Naive B cell (primary cell): ENCODE data around the gene DMRT1. TPM values are rescaled to one million over a fixed set of nuclear protein-coding genes. Genes with fewer than 3 reads are reported as not detected.

Experiments used
- ATAC-seq, 2 donors: fragments of 150-1000 bp; cut with Tn5 transposase; 2 replicates each; pipeline ENCODE4 v1.10.0; 2021; ENCODE audit warnings: low read depth in 2 of 2, mild to moderate bottlenecking in 2 of 2, moderate library complexity in 2 of 2
- DNase-seq: peaks from one replicate; pipeline ENCODE4 v3.0.0; 2022
- H3K27ac Mint-ChIP-seq, 6 donors: one replicate each; pipeline ENCODE4 v1.8.0; 2020 to 2022; ENCODE audit warnings: mild to moderate bottlenecking in 6 of 6, mixed read lengths in 6 of 6, moderate library complexity in 5 of 6, inconsistent platforms in 2 of 6
- H3K27me3 Mint-ChIP-seq, 3 donors: one replicate each; pipeline ENCODE4 v1.8.0; 2021 to 2022; ENCODE audit warnings: mixed read lengths in 3 of 3, mild to moderate bottlenecking in 1 of 3
- H3K36me3 Mint-ChIP-seq, 2 donors: one replicate each; pipeline ENCODE4 v1.8.0; 2020 to 2022; ENCODE audit warnings: mixed read lengths in 2 of 2, inconsistent platforms in 1 of 2, mild to moderate bottlenecking in 1 of 2
- H3K4me1 Mint-ChIP-seq, 3 donors: one replicate each; pipeline ENCODE4 v1.8.0; 2020 to 2022; ENCODE audit warnings: mixed read lengths in 3 of 3, inconsistent platforms in 1 of 3, mild to moderate bottlenecking in 1 of 3, moderate library complexity in 1 of 3
- H3K4me3 Mint-ChIP-seq, 8 donors: one replicate each; pipeline ENCODE4 v1.8.0; 2020 to 2022; ENCODE audit warnings: mild to moderate bottlenecking in 8 of 8, mixed read lengths in 8 of 8, moderate library complexity in 8 of 8, inconsistent platforms in 2 of 8
- H3K9me3 Mint-ChIP-seq, 7 donors: one replicate each; pipeline ENCODE4 v1.8.0; 2020 to 2022; ENCODE audit warnings: mixed read lengths in 7 of 7, mild to moderate bottlenecking in 5 of 7, inconsistent platforms in 2 of 7, moderate library complexity in 1 of 7
- polyA plus RNA-seq, 6 donors: library from polyadenylated mRNA; unstranded; fragments of 300-500 nt; fragmentation: Illumina TruSeq; gene quantifications; one replicate each; pipeline ENCODE4 v1.2.3, GENCODE V29; 2021; ENCODE audit warnings: low read depth in 6 of 6

Gene DMRT1
- polyA plus RNA-seq, 6 donors from 2014 or later, result not detected

DNA sequence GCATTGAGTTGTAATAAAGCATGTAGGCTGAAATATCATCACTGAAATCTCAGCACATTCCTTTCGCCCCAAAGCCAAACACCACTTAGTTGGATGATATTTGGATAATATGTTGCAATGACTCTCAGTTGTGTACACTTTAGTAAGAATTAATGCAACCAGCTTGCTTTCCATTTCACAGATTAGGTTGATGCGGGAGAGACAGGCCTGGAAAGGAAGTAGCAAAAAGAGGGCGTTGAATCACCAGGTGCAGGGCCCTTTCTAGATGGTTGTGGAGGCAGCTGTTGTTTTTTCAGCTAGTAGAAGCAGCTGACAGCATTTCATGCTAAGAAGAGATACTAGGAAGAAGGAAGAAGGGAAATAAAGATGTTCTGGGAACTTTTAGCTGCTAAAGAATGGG is 165.8 kb downstream of the DMRT1 start:
- no peak for DNase-seq
- Mint-ChIP-seq H3K27me3 (peaks cover 22 to 44% (median 38%) of the 10 kb centered on the region in 3 donors), H3K36me3 (no peaks in the 10 kb centered on the region), H3K4me1 (peaks cover 0 to 7% (median 6%) of the 10 kb centered on the region in 3 donors), H3K4me3 (no peak overlapping the region), H3K9me3 (no peaks in the 10 kb centered on the region), H3K27ac (no peak overlapping the region)
- ATAC-seq, result no peak

DNA sequence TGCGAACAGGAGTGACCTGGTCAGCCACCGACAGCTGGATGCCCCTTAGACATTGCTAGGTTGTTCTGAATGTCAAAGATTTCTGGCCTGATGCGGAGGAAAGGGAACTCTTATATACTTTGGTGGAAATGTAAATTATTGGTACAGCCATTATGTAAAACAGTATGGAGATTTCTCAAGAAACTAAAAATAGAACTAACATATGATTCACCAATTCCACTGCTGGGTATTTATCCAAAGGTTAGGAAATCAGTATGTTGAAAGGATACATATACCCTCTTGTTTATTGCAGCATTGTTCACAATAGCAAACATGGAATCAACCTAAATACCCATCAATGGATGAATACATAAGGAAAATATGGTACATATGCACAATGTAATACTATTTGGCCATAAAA is 166.7 kb downstream of the DMRT1 start:
- H3K36me3 Mint-ChIP-seq, result no peaks in the 10 kb centered on the region
- DNase-seq (no peak), ATAC-seq (no peak)
- peaks cover 27 to 44% (median 38%) of the 10 kb centered on the region in 3 donors for H3K27me3 Mint-ChIP-seq
- no peak overlapping the region for H3K4me3 Mint-ChIP-seq
- peaks cover 0 to 7% (median 6%) of the 10 kb centered on the region in 3 donors for H3K4me1 Mint-ChIP-seq
- H3K9me3 Mint-ChIP-seq, result no peaks in the 10 kb centered on the region
- no peak overlapping the region for H3K27ac Mint-ChIP-seq

DNA sequence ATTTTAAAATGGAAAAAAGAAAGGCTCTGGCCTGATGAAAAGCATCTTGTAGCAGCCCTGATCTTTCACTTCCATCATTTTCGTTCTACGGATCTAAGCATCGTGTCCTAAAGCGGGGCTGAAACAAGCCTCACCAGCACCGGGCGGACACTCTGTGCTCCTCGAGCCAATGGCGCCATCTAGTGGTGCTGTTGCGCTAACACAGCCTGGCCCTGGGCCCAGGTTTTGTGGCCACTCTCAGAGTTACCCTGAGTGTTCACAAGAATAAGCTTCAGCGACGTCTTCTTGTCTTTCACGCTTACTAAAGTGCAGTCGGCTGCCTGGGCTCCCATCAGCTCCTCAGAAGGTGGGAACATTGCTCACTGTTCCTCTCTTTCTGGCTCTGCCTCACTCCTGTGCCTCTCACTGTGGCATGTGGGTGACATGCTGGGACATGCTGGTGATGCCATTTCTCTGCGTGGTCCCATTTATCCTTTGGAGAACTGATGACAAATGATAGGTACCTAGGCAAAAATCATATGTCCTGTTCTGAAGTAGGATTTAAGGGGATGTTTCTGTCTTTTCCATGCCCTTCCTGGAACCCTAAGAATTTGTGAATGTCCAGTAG is 167.7 kb downstream of the DMRT1 start:
- no peak overlapping the region for H3K4me3 Mint-ChIP-seq
- ATAC-seq, result peak; percentile 72 to 78
- H3K4me1 Mint-ChIP-seq, result peaks cover 0 to 7% (median 6%) of the 10 kb centered on the region in 3 donors
- peak; percentile 51 for DNase-seq
- peak overlapping the region in 1 of 6 donors; percentile 20 for H3K27ac Mint-ChIP-seq
- H3K9me3 Mint-ChIP-seq, result no peaks in the 10 kb centered on the region
- no peaks in the 10 kb centered on the region for H3K36me3 Mint-ChIP-seq
- peaks cover 27 to 44% (median 38%) of the 10 kb centered on the region in 3 donors for H3K27me3 Mint-ChIP-seq

DNA sequence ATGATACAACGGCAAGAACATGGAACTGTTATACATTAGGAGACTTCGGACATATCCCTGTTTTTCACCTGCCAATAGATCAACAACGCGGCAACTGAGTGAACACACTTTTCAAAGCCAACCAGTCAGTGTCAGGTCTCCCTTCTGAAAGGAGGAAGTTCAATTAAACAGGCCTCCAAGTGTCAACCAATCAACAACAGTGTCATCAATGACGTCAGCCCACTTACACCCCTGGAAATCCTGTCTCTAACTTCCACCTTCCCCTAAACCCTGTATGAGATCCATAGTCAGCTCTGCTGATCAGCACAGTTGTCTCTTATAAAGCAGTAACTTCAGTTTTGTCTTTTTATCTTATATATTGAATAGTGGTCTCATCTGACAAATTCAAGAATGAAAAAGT is 171.5 kb downstream of the DMRT1 start:
- Mint-ChIP-seq H3K36me3 (no peaks in the 10 kb centered on the region), H3K27me3 (peaks cover 20 to 33% (median 32%) of the 10 kb centered on the region in 3 donors), H3K9me3 (no peaks in the 10 kb centered on the region), H3K4me1 (peaks cover 0 to 6% (median 0%) of the 10 kb centered on the region in 3 donors), H3K4me3 (no peak overlapping the region), H3K27ac (peak overlapping the region in 1 of 6 donors; percentile 49)
- ATAC-seq (peak in 1 of 2 donors; percentile 37), DNase-seq (no peak)

DNA sequence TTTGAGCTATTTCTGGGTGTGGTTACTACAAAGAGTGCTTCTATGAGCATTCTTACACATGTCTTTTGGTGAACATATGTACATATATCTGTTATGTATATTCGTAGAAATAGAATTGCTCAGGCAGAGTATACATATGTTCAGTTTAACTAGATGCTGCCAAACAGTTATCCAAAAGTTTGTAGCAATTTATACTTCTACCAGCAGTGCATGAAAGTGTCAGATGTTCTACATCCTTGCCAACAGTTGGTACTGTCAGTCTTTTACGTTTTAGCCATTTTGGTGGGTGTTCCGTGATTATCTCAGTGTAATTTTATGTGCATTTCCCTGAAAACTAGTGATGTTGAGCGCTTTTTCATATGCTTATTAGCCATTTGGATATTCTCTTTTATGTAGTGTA is 172.7 kb downstream of the DMRT1 start:
- Mint-ChIP-seq H3K27me3 (peaks cover 27 to 36% (median 32%) of the 10 kb centered on the region in 3 donors), H3K9me3 (no peaks in the 10 kb centered on the region), H3K4me3 (no peak overlapping the region), H3K4me1 (peaks cover 0 to 2% (median 0%) of the 10 kb centered on the region in 3 donors), H3K27ac (no peak overlapping the region), H3K36me3 (no peaks in the 10 kb centered on the region)
- DNase-seq (no peak), ATAC-seq (no peak)

DNA sequence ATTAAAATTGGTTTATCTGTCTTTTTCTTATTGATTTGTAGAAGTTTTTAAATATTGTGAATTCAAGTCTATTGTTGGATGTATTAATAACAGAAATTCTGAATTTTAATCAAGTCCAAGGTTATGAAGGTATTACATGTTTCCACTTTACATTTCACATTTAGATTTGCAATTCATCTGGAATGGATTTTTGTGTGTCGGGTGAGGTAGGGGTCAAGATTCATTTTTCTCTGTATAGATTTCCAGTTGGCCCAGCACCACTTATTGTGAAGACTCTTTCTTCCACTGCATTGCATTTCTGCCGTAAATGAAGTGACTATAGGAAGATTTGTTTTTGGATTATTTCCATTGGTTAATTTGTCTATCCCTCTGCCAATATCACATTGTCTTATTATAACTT is 173.1 kb downstream of the DMRT1 start:
- H3K36me3 Mint-ChIP-seq, result no peaks in the 10 kb centered on the region
- no peaks in the 10 kb centered on the region for H3K9me3 Mint-ChIP-seq
- H3K4me1 Mint-ChIP-seq, result no peaks in the 10 kb centered on the region
- H3K27ac Mint-ChIP-seq, result no peak overlapping the region
- H3K27me3 Mint-ChIP-seq, result peaks cover 25 to 33% (median 28%) of the 10 kb centered on the region in 3 donors
- no peak for ATAC-seq
- DNase-seq, result no peak
- H3K4me3 Mint-ChIP-seq, result no peak overlapping the region

DNA sequence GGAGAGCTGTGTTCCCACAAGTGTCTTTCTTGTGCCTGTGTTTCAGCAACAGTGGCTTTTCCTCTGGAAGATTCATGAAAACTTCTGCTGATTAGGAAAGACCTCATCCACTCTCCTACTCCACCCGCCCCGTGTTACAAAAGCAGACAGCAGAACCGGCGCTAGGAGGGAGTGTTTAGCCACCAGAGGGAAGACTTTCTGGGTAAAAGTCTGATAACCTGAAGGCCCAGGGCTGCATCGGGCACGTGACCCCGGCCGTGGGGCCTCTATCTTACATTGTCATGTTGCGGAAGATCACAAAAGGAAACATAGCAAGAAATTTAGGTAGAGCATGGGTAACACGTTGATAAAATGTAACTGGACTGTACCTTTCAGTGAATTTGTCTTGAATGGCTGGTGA is 176.6 kb downstream of the DMRT1 start:
- Mint-ChIP-seq H3K4me3 (no peak overlapping the region), H3K36me3 (no peaks in the 10 kb centered on the region), H3K4me1 (no peaks in the 10 kb centered on the region), H3K27me3 (peaks cover 33 to 42% (median 37%) of the 10 kb centered on the region in 3 donors), H3K27ac (peak overlapping the region in 1 of 6 donors; percentile 12), H3K9me3 (peaks cover 0 to 14% (median 6%) of the 10 kb centered on the region in 7 donors)
- no peak for DNase-seq
- ATAC-seq, result no peak

Other genes with a start within 250 kb of the DMRT1 start
- gene DMRT3, start 135.0 kb downstream of the DMRT1 start, polyA plus RNA-seq, result not detected
- gene DMRT2, start 208.7 kb downstream of the DMRT1 start, polyA plus RNA-seq, result not detected